ENCODE measurements around the gene NID2. TPM values are rescaled to one million over a fixed set of nuclear protein-coding genes. Genes with fewer than 3 reads are reported as not detected.

NID2 gene
- total and polyA plus RNA-seq, 10 of the 15 experiments (the other 5 are each of a cell fraction or from before 2014, with no cell fraction given) = 0.04 to 0.49 (median 0.23) TPM; not detected in 3

DNA sequence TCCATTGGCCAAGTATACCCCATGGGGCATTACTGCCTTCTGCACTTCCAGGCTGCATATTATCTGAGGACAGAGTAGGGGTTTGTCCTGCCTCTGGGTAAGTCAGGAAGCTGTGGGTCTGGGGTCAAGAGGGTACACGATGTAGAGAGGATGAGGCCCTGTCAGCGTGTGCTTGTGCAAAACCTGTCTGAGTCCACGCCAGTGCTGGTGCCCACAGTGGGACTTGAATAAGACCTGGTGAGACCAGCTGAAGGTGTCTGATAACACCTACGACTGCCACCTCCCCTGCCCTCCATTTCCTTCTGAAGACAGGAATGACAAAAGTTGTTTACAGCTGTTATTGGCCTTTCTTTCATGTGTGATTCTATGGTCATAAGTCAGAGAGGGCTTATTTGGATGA is 22.1 kb upstream of the NID2 start (continued):
- TF ChIP-seq, protein P1, sequence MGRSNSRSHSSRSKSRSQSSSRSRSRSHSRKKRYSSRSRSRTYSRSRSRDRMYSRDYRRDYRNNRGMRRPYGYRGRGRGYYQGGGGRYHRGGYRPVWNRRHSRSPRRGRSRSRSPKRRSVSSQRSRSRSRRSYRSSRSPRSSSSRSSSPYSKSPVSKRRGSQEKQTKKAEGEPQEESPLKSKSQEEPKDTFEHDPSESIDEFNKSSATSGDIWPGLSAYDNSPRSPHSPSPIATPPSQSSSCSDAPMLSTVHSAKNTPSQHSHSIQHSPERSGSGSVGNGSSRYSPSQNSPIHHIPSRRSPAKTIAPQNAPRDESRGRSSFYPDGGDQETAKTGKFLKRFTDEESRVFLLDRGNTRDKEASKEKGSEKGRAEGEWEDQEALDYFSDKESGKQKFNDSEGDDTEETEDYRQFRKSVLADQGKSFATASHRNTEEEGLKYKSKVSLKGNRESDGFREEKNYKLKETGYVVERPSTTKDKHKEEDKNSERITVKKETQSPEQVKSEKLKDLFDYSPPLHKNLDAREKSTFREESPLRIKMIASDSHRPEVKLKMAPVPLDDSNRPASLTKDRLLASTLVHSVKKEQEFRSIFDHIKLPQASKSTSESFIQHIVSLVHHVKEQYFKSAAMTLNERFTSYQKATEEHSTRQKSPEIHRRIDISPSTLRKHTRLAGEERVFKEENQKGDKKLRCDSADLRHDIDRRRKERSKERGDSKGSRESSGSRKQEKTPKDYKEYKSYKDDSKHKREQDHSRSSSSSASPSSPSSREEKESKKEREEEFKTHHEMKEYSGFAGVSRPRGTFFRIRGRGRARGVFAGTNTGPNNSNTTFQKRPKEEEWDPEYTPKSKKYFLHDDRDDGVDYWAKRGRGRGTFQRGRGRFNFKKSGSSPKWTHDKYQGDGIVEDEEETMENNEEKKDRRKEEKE (IDR thresholded peaks at IDR 0.05) = no peak

DNA sequence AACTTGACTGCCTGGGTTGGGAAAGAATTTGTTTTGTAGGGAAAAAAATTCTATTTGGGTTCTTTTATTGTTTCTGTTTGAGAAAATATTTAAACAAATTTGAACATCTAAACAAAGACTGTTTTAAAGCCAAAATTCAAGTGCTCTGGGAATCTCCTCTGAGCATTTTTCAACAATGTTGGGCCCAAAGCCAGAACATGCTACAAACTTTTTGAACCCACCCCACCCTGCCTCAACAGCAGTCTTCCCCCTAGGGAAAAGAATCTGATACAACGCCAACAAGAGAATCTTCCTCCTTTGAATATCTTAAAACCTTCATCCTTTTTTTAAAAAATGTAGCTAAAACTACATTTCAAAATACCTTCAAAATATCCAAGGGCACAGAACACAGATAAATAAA is 20.4 kb upstream of the NID2 start:
- Histone ChIP-seq H3K27me3 (replicated peaks in 1 of 2; ENCODE audit: control insufficient read depth in 2 of 2, insufficient read depth in 2 of 2, low read length in 1 of 2) (no peaks in the 10 kb centered on the region), H2AFZ (ENCODE audit: control insufficient read depth, low read depth, low read length) (no peak overlapping the region), H3K79me2 (ENCODE audit: control insufficient read depth, insufficient read depth, low read length) (no peaks in the 10 kb centered on the region), H3K36me3 (ENCODE audit: control insufficient read depth in 2 of 2, insufficient read depth in 2 of 2, low read length in 1 of 2) (no peaks in the 10 kb centered on the region), H3K9ac (ENCODE audit: control insufficient read depth, insufficient read depth, low read length) (no peak overlapping the region), H4K20me1 (ENCODE audit: control insufficient read depth, insufficient read depth) (no peaks in the 10 kb centered on the region; the same call in 1 of the 2 replicates), H3K4me1 (ENCODE audit: control insufficient read depth, insufficient read depth, low read length) (no peaks in the 10 kb centered on the region), H3K9me3 (replicated peaks; ENCODE audit: control insufficient read depth, insufficient read depth, low read length) (no peaks in the 10 kb centered on the region), H3K27ac (ENCODE audit: control insufficient read depth, insufficient read depth) (no peak overlapping the region), H3K4me3 (no peak overlapping the region), H3K4me2 (ENCODE audit: control insufficient read depth, insufficient read depth) (no peak overlapping the region)
- intact Hi-C loops (cut with micrococcal nuclease; ENCODE audit: unreplicated experiment) (no loop called here), in situ Hi-C loops (cut with MboI) (no loop called here)
- RAD21 ChIA-PET (ENCODE audit: unreplicated experiment) = no interaction called here
- POLR2A ChIA-PET = no interaction called here
- CTCF ChIA-PET = no interaction called here
- no TSS peak for BruUV-seq (replicated peaks)
- SMC1A ChIA-PET (ENCODE audit: uncharacterized antibody, unreplicated experiment) = no interaction called here
- TF ChIP-seq MXI1 (IDR thresholded peaks at IDR 0.05; ENCODE audit: low read depth, low read length) = no peak
- TF ChIP-seq STAT1 (conservative IDR thresholded peaks at IDR 0.05) = no peak
- TF ChIP-seq, protein P2, sequence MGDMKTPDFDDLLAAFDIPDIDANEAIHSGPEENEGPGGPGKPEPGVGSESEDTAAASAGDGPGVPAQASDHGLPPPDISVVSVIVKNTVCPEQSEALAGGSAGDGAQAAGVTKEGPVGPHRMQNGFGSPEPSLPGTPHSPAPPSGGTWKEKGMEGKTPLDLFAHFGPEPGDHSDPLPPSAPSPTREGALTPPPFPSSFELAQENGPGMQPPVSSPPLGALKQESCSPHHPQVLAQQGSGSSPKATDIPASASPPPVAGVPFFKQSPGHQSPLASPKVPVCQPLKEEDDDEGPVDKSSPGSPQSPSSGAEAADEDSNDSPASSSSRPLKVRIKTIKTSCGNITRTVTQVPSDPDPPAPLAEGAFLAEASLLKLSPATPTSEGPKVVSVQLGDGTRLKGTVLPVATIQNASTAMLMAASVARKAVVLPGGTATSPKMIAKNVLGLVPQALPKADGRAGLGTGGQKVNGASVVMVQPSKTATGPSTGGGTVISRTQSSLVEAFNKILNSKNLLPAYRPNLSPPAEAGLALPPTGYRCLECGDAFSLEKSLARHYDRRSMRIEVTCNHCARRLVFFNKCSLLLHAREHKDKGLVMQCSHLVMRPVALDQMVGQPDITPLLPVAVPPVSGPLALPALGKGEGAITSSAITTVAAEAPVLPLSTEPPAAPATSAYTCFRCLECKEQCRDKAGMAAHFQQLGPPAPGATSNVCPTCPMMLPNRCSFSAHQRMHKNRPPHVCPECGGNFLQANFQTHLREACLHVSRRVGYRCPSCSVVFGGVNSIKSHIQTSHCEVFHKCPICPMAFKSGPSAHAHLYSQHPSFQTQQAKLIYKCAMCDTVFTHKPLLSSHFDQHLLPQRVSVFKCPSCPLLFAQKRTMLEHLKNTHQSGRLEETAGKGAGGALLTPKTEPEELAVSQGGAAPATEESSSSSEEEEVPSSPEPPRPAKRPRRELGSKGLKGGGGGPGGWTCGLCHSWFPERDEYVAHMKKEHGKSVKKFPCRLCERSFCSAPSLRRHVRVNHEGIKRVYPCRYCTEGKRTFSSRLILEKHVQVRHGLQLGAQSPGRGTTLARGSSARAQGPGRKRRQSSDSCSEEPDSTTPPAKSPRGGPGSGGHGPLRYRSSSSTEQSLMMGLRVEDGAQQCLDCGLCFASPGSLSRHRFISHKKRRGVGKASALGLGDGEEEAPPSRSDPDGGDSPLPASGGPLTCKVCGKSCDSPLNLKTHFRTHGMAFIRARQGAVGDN (IDR thresholded peaks at IDR 0.05) = no peak
- no peak for FAIRE-seq
- 0% methylated on average over 1 of the region's 1 CpG for WGBS (ENCODE audit: insufficient coverage, insufficient replicate concordance, low lambda C conversion rate, missing lambda C conversion rate)
- no peak for ATAC-seq
- DNase-seq (ENCODE audit: low read depth, low spot score) = no peak

Measured in GM12878 (cell line).